ENCODE results near the gene KAZN.
A peak's percentile ranks its signal among the peaks of the same experiment; 100 is the strongest.
"Not testable (repeated sequence)": the region's sequence is repeated elsewhere in the genome, so short reads cannot be mapped to it uniquely, and the experiment has no call there.

Gene KAZN

DNA sequence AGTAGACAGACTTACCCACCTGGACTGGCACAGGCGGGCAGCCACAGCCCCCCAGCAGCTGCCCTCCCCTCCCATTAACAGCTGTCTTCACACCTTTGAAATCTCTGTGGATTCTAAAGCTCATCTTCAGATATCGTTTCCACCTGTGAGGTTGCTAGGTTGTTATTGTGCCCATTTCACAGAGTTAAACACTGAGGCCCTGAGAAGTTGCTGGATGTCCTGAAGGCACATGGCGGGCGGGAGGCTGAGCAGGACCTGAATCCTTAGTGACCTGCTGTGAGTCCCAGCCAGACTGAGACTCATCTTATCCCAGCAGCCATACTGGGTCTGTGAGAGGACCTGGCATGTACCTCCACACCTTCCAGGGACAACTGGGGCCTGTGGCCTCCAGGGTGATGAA, 420.3 kb downstream of the KAZN start:
- no peak for DNase-seq

DNA sequence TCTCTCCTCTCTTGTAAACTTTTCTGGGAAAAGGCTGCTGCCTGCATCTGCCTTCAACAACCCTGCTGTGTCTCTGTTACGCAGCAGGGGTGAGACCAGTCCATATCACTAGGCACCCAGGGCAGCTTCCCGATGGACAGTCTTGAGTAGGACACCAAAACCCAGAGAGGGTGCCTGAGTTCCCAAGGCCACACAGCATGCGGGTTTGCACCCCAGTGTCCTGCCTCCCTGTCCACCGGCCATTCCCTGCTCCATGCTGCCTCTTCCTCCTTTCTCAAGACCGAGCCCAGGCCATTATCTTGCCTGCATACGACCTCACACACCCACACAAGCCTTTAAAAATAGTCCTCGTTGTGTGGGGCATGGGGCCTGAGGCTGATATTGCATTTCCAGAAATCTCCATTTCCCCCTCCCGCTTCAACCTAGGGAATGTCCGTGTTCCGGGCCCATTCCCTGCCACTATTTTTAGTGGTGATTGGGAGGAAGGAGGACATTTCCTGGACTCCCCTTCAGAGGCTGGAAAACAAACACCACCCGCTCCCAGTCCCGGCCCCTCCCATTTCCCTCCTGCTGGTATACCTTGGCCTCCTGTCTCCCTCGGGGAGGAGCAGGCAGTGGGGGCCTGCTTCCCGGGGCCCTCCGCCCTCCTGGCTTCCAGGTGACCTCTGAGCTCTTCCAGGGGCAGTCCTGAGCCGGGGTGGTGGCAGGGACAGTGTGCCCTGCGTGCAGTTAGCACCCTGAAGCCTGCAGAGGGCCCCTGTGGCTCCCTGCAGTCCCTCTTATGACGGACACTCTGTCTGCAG, 422.7 kb downstream of the KAZN start:
- DNase-seq: no peak

DNA sequence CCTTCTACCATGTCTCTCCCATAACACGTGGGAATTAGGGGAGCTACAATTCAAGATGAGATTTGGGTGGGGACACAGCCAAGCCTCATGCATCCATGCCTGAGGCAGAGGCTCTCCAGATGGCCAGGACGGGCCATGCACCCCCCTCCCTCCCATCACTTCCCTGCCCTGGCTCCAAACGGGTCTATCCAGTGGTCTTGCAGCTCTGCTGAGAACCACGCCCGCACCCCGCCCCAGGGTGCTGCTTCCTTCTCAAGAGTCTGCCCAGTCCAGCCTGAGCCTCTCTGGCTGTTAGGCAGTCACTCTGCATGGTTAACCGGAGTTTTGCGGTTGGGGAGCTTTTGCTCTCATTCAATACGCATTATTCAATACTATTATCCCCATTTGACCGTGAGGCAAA, 423.6 kb downstream of the KAZN start:
- no peak for DNase-seq

DNA sequence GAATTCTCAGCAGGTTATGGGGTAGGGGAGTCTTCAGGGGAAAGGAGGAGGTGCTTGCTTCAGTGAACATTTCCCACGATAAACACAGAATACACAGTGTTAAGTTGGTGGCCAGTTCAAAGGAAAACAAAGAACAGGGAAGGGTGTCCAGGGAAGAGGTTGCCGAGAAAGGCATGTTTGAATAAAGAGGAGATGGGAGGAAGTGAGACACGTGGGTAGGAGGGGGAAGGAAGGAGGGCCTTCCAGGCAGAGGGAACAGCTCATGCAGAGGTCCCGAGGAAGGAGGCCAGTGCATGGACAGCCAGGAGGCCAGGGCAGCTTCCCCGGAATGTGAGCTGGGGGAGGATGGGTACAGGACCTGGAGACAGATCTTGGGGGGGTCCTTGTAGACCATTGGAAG, 424.7 kb downstream of the KAZN start:
- no peak for DNase-seq

DNA sequence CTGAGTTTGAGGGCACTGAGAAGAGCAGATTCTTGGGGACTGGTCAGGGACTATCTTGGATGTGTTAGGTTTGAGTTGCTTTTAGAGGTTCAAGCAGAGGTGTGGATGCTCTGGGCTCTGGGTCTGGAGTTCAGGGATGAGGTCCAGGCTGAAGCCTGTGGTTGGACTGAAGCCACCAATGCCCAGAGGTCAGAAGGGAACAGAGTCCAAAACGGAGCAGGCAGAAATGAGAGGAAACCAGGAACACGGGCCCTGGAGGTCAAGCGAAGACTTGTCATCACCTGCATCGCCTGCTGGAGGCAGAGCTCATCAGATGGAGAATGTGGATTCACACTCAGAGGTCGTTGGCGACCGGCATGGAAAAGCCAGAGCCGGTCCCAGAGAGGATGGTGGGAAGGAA, 425.5 kb downstream of the KAZN start:
- no peak for DNase-seq

DNA sequence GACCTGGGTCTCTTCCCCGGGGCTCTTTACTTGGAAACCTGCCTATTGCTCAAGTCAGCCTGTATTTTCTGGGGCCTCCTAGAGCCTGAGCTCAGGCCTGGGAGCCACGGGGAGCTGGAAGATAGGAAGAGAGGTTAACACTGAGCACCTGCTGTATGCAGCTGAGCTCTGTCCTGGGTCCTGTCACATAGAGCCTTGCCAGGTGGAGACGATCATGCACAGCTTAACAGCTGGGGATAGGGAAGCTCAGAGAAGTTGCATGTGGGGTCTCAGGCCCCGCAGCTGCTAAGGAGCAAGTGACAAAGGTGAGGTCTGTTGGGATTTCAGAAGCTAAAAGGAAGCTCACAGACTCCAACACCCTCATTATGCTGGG, 427.6 kb downstream of the KAZN start:
- DNase-seq: no peak

DNA sequence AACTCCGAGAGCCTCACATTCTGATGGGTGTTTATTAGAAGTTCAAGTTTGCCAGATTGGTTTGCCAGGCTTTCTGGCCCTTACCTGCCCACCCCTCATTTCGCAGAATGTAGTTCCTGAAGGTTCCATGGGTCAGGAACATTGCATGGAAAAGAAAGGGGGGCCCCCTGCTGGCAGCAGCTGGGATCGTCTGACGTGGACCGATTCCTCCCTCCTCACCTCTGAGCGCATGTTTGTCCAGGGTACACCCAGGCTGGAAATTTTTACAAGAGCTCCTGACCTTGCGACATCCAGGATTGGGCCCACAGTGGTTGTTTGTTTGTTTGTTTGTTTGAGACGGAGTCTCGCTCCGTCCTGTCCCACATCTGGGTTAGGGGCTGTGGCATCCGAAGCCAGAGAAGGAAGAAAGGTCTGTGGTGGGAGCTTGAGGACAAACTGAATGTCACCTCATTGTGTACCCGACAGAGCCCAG, 429.1 kb downstream of the KAZN start:
- DNase-seq: peak in 1 of 2 experiments; percentile 16

DNA sequence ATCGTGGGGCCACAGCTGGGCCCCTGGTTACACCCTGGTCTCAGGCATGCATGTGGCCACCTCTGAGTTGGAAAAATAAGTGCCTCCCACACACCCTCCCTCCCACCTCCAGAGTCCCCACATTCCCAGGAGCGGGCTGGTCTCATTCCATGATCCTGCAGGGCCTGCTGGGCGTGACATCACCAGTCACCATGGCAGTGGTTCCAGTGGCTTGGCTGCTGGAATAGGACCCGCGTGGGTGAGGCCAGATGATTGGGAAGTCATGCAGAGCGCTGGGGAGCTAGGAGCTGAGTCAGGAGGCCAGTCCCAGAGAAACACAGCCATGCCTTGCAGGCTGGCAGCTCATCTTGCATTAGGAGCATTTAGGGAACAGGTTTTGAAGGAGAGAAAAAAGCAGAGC, 429.6 kb downstream of the KAZN start:
- no peak for DNase-seq

DNA sequence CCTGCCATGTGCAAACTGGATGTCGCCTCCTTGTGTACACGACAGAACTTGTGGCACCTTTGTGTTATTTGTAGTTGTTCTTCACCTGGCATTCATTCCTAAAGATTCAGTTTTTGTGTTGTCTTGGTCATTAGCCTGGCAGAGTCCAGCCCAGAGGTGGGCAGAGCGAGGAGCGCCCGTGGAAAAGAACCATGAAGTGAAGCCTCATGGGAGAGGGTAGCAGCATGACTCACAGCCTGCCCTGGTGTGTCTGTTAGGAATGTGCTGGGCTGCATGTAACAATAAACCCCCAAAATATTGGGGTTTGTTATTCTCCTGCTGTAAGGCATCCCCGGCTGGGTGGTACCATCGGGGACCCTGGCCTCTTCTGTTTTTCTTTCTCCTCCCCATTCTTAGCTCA, 430.1 kb downstream of the KAZN start:
- no peak for DNase-seq

DNA sequence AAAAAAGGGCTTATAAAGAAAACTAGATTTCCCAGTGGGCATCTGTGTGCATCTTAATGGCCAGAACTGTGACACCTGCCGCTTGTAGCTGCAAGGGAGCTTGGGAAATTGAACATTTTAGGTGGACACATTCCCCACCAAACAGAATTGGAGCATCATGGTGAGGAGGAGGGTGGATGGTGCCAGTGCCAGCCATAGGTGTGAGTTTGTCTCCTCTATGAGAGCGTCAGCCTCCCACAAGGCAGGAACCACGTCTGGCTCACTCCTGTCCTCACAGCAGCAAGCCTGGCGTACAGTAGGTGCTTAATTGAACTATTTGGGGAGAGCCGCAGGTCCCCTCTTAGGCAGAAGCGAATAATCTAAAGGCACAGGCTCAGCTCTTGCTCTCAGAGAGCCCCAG, 430.6 kb downstream of the KAZN start:
- DNase-seq: no peak

DNA sequence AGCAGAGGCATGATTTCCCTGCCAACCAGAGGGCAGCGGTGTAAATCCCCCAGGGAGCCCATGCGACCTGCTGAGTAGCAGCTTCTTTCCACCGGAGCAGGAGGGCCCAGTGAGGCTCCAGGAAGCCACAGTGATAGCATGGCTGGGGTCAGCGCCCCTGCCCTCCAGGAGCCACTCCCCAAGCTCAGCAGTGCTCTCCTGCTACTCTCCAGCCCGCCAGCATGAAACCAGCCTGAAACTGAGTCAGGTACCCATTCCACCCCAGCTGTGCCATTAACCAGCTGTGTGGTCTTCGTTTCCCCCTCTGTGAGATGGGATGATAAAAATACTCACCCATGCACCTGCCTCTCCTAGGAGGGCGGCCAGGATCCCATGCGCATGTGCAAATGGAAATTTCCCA, 431.3 kb downstream of the KAZN start:
- no peak for DNase-seq

DNA sequence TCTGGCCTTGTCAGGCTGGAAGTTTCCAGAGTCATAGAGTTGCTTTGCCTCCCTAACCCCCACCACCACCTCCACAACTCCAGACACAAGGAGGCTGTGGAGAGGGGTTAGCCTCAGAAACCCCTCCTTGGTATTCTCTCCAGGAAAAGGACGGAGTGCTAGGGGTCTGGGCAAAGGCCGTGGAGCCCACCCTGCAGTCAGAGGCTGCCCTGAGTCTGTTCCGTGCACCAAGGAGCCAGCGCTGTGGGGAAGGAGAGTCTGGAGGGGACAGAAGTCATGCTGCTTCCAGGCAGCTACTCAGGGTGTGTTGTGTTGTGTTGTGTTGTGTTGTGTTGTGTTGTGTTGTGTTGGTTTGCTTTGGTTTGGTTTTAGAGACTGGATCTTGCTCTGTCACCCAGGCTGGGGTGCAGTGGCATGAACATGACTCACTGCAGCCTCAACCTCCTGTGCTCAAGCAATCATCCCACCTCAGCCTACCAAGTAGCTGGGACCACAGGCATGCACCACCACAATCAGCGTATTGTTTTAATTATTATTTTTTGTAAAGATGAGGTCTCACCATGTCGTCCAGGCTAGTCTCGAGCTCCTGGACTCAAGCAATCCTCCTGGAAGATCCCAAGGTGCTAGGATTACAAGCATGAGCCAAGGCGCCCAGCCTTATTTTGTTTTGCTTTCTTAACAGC, 432.9 kb downstream of the KAZN start:
- no peak for DNase-seq

DNA sequence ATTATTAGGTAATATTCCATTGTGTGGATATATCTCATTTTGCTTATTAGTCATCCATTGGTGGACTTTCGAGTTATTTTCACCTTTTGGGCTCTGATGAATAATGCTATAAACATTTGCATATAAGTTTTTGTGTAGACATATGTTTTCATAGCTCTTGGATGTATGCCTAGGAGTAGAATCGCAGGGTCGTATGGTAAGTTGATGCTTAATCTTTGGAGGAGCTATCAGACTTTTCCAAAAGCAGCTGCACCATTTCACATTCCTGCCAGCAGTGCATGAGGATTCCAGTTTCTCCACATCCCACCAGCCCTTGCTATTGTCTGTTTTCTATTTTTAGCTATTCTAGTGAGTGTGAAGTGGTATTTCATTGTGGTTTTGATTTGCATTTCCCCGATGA, 434.8 kb downstream of the KAZN start:
- DNase-seq: no peak

DNA sequence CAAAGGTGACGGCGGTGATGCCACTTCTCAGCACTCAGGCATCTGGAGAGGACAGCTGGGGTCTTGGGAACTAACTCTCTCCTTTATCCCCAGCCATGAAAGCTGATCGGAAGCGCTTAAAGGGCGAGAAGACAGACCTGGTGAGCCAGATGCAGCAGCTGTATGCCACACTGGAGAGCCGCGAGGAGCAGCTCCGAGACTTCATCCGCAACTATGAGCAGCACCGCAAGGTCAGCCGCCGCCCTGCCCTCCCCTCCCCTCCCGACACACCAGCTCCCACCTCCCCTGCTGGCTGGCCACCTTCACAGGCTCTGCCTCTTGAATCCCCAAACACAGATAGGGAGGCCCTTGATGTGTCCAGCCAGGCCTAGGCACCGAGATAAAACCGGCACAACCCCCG, 436.2 kb downstream of the KAZN start:
- DNase-seq: no peak

DNA sequence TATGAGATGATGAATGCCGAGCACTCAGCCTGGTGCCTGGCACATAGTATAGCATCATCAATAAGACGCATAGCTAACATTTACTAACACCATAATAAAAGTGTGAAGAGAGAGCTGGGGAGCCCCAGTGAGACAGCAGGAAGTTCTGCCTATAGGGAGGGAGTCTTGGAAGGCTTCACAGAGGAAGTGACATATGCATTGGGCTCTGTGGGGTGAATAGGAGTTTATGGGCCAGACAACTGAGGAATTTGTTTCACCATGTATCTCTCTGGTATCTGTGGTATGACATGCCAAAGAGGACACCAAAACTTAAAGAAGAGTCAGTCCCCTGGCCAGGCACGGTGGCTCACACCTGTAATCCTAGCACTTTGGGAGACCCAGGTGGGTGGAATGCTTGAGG, 436.8 kb downstream of the KAZN start:
- DNase-seq: no peak

DNA sequence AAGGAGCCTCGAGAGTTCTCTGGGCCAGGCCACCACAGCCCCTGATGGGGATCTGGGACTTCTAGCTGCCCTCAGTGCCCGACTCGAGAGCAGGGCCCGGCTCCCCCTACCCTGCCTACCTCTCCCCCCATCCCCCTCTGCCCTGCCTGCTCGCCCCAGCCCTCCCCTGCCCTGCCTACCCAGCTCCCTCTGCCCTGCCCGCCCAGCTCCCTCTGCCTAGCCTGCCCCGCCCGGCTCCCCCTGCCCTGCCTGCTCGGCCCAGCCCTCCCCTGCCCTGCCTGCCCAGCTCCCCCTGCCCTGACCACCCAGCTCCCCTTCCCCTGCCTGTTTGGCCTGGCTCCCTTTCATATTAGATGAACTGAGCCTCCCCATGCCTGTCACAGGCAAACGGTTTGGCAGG, 437.6 kb downstream of the KAZN start:
- DNase-seq: no peak

DNA sequence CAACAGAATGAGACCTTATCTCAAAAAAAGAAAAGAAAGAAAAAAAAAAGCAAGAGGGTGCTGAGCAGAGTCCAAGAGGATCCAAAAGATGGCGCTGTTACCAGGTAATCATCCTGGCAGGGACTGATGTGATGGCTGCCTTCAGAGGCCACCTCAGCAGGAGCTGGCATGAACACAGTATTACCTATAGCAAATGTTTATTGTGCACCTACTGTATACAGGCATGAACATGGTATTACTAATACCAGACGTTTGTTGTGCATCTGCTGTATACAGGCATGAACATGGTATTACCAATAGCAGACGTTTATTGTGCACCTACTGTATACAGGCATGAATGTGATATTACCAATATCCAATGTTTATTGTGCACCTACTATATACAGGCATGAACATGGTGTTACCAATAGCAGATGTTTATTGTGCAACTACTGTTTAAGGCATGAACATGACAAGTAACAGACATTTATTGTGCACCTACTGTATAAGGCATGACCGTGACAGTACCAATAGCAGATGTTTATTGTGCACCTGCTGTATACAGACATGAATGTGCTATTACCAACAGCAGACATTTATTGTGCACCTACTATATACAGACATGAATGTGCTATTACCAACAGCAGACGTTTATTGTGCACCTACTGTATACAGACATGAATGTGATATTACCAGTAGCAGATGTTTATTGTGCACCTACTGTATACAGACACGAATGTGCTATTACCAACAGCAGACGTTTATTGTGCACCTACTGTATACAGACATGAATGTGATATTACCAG, 439.9 kb downstream of the KAZN start:
- no peak for DNase-seq

DNA sequence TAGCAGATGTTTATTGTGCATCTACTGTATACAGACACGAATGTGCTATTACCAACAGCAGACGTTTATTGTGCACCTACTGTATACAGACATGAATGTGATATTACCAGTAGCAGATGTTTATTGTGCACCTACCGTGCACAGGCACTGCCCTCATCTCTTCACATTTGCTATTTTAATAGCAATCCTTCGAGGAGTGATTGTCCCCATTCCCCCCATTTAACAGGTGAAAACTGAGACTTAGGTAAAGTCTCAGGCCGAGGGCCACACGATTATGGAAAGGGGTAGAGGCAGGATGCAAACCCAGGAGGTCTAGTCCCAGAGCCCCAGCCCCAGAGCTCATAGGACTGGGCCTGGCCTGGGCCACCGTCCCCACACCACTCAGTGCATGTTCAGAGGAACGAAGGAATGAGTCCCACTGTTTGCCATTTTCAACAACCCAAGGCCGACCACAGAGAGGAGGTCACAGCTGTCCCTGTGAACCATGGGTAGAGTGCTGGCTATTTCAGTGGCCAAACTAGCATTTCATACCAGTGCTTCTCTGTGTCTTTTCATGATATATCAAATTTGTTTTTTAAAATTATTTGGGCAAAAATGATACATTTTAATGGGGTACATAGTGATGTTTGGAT, 440.6 kb downstream of the KAZN start:
- DNase-seq: no peak

DNA sequence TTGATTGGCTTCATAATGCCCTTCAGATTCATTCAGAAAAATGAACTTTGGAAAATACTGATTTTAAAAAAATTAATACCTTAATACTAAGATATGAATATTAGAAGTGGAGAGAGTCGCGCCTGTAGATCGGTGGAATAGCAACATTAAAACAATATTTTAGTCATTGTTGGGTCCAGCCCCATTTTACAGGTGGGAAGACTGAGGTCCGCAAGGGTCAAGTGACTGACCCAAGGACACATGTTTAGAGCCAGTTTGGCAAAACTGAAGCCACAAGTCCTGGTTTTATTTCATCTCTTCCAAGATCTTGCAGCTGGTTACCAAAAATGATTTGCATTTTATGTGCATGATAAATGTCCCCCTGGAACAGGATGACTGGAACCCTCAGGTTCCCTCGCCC, 441.4 kb downstream of the KAZN start:
- no peak for DNase-seq

DNA sequence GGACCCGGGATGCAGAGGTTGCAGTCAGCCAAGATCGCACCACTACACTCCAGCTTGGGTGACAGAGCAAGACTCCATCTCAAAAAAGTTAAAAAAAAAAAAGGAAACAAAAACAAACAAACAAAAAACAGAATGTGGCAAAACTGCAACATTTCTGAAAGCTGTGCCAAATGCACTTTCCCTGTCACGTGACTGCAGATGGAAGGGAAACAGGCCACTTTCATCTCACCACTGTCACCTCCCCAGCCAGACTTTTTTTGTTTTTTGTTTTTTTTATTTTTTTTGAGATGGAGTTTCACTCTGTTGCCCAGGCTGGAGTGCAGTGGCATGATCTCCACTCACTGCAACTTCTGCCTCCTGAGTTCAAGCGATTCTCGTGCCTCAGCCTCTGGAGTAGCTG, 442.2 kb downstream of the KAZN start:
- DNase-seq: not testable (repeated sequence)

DNA sequence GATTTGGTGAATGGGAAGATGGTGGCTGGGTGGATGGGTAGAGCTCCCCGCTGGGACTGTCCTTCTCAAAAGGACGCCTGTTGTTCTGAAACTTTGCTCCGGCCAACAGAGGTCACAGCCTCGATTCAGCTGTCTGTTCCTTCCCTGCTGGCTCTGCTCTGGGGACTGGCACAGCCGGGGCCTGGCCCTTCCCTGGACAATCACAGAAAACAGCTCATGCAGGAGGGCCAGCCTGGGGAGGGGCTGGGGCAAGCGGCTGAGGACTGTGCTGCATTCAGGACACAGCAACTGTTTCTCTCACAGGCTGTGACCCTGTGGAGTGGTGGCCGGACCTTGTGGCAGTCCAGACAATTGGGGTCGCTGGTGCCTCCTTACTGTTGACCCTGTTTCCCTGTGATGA, 444.4 kb downstream of the KAZN start:
- no peak for DNase-seq

DNA sequence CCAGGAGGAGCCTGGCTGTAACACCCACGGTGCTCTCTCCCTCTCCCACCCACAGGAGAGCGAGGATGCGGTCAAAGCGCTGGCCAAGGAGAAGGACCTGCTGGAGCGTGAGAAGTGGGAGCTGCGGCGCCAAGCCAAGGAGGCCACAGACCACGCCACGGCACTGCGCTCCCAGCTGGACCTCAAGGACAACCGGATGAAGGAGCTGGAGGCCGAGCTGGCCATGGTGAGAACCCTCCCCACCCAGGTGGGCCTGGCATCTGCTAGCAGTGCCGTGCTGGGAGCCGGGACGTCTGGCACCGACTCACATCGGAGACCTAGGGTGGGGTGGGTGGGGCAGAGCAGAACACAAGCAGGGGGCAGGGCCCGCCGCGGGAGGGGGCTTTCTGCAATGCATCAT, 445.4 kb downstream of the KAZN start:
- no peak for DNase-seq

DNA sequence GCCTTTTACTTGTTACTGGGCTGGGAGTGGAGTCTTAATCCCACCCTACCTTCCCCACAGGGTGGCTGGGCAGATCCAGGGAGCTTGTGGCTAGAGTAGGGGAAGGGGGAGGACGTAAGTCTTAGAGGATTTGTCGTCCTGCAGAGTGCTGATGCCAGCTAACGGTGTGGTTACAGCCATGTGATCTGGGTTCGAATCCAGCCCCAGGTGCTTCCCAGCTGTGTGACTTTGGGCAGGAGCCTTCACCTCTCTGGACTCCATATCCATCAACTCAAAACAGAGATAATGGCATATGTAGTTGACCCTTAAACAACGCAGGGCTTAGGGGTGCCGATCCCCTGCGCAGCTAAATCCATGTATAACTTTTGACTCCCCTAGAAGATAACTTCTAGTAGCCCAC, 446.6 kb downstream of the KAZN start:
- DNase-seq: no peak

Measured in stimulated activated CD4-positive, alpha-beta T cell treated with anti-CD3 and anti-CD28 coated beads, Interleukin-4, amount 100 ng/mL, for 4 hours (primary cell).